GM12878 (cell line): ENCODE results near the gene ZBTB21. TPM values are rescaled to one million over a fixed set of nuclear protein-coding genes. Genes with fewer than 3 reads are reported as not detected.
A peak's percentile ranks its signal among the peaks of the same experiment; 100 is the strongest.

ENCODE experiments used
- ASH2L ChIP-seq: fragments of 300-600, 200-600 bp; sonication (generic); IDR thresholded peaks from 2 replicates; pipeline ENCODE4 v1.6.1; 2017; ENCODE audit warnings: low read depth, mild to moderate bottlenecking, borderline replicate concordance
- BACH1 ChIP-seq: fragments of 450-650 bp; IDR thresholded peaks from 2 replicates; pipeline ENCODE4 v1.6.1; 2017; ENCODE audit warnings: mild to moderate bottlenecking, borderline replicate concordance
- BMI1 ChIP-seq: fragments of 450-650 bp; IDR thresholded peaks from 2 replicates; pipeline ENCODE4 v1.6.1; 2016; ENCODE audit warnings: mild to moderate bottlenecking, moderate library complexity, borderline replicate concordance
- BRCA1 ChIP-seq: IDR thresholded peaks from 2 replicates; pipeline ENCODE4 v1.6.1; 2011; ENCODE audit warnings: low read depth, low read length, improper control_type of control experiment
- CHD4 ChIP-seq: fragments of 200-600 bp; sonication (generic); IDR thresholded peaks from 2 replicates; pipeline ENCODE4 v1.6.1; 2016; ENCODE audit warnings: mild to moderate bottlenecking
- EZH2 ChIP-seq: IDR thresholded peaks from 2 replicates; pipeline ENCODE4 v1.6.1; 2012; ENCODE audit warnings: low read depth, mild to moderate bottlenecking, control low read depth, inconsistent platforms, low read length, borderline replicate concordance; ENCODE audit not compliant: control insufficient read depth
- IKZF1 ChIP-seq: fragments of 450-650 bp; conservative IDR thresholded peaks from 2 replicates; pipeline ENCODE4 v1.6.1; 2017; ENCODE audit warnings: antibody characterized with exemption, mild to moderate bottlenecking
- LARP7 ChIP-seq: fragments of 450-650 bp; IDR thresholded peaks from 2 replicates; pipeline ENCODE4 v1.6.1; 2017; ENCODE audit warnings: mild to moderate bottlenecking
- MEF2B ChIP-seq: fragments of 450-650 bp; IDR thresholded peaks from 2 replicates; pipeline ENCODE4 v1.6.1; 2018; ENCODE audit warnings: mild to moderate bottlenecking, moderate library complexity; ENCODE audit not compliant: partially characterized antibody, poor library complexity, severe bottlenecking
- NR2C2 ChIP-seq: IDR thresholded peaks from 2 replicates; pipeline ENCODE4 v1.6.1; 2011; ENCODE audit warnings: borderline replicate concordance, low read depth; ENCODE audit not compliant: control insufficient read depth, insufficient read length
- POU2F2 ChIP-seq: IDR thresholded peaks from 3 replicates; pipeline ENCODE4 v1.6.1; 2011; ENCODE audit warnings: low read depth, mild to moderate bottlenecking, low read length, borderline replicate concordance
- RAD51 ChIP-seq: fragments of 450-650 bp; IDR thresholded peaks from 2 replicates; pipeline ENCODE4 v1.6.1; 2016; ENCODE audit warnings: moderate library complexity, mild to moderate bottlenecking, inconsistent platforms
- RFX5 ChIP-seq: IDR thresholded peaks from 2 replicates; pipeline ENCODE4 v1.6.1; 2011; ENCODE audit warnings: low read depth, low read length, improper control_type of control experiment
- SMAD1 ChIP-seq: fragments of 450-650 bp; IDR thresholded peaks from 2 replicates; pipeline ENCODE4 v1.6.1; 2018; ENCODE audit warnings: mild to moderate bottlenecking, low read depth; ENCODE audit not compliant: partially characterized antibody
- SMC3 ChIP-seq: IDR thresholded peaks from 2 replicates; pipeline ENCODE4 v1.6.1; 2011; ENCODE audit warnings: low read length, improper control_type of control experiment, borderline replicate concordance
- SP1 ChIP-seq: IDR thresholded peaks from one replicate; pipeline ENCODE4 v1.6.1; 2011; ENCODE audit warnings: low read depth, low read length
- TCF12 ChIP-seq: IDR thresholded peaks from 2 replicates; pipeline ENCODE4 v1.6.1; 2011; ENCODE audit warnings: low read depth, mild to moderate bottlenecking, low read length
- YY1 ChIP-seq: IDR thresholded peaks from 2 replicates; pipeline ENCODE4 v1.6.1; 2011; ENCODE audit warnings: low read depth, mild to moderate bottlenecking, low read length
- ZNF207 ChIP-seq: fragments of 450-650 bp; IDR thresholded peaks from 2 replicates; pipeline ENCODE4 v1.6.1; 2014; ENCODE audit warnings: antibody characterized with exemption, mild to moderate bottlenecking, borderline replicate concordance
- ZNF217 ChIP-seq: fragments of 450-650 bp; IDR thresholded peaks from 2 replicates; pipeline ENCODE4 v1.6.1; 2017; ENCODE audit warnings: antibody characterized with exemption, mild to moderate bottlenecking
- ZNF384 ChIP-seq: IDR thresholded peaks from 2 replicates; pipeline ENCODE4 v1.6.1; 2012; ENCODE audit warnings: low read depth, mild to moderate bottlenecking, low read length, improper control_type of control experiment, borderline replicate concordance
- polyA plus RNA-seq, 11 experiments: library from polyadenylated mRNA; depleted of rRNA in 4 of 11; unstranded in 6 of 11; stranded (reverse) in 5 of 11; fragments of >200 nt; fragmentation: Nextera tagmentation in 4 of 11; fragmentation: Illumina TruSeq in 1 of 11; extraction: Ambion mirVana in 4 of 11; extraction: Trizol in 1 of 11; gene quantifications; 1 replicate in 1 of 11; 2 replicates in 10 of 11; pipeline versions ENCODE4 v1.2.1 to v1.2.3, GENCODE V29; 2011 to 2016; ENCODE audit warnings: inconsistent platforms in 2 of 11, missing spikeins in 2 of 11, low read depth in 1 of 11
- total RNA-seq, 4 experiments: library from RNA; depleted of rRNA in 3 of 4; stranded (reverse); fragments of >200 nt in 3 of 4; fragmentation: Illumina TruSeq in 1 of 4; extraction: Trizol in 1 of 4; gene quantifications; 2 replicates each; pipeline versions ENCODE4 v1.2.1 to v1.2.3, GENCODE V29; 2013 to 2021
- TF ChIP-seq, protein P1 (sequence below), 3 experiments: IDR thresholded peaks in 2 of 3; conservative IDR thresholded peaks in 1 of 3; 2 replicates each; pipeline ENCODE4 v1.5.1; 2011; ENCODE audit warnings: low read depth in 3 of 3, low read length in 3 of 3, mild to moderate bottlenecking in 3 of 3, control low read depth in 2 of 3, moderate library complexity in 2 of 3, inconsistent platforms in 1 of 3, mixed read lengths in 1 of 3; ENCODE audit not compliant: control insufficient read depth in 2 of 3, insufficient read depth in 1 of 3; ENCODE audit errors: extremely low read depth in 1 of 3
- TF ChIP-seq, protein P2 (sequence below): fragments of 450-650 bp; IDR thresholded peaks from 2 replicates; pipeline ENCODE4 v1.6.1; 2017; ENCODE audit warnings: mild to moderate bottlenecking, moderate library complexity

Gene ZBTB21
- total and polyA plus RNA-seq, 10 of the 15 experiments (the other 5 are each of a cell fraction or from before 2014, with no cell fraction given) = 1.8 to 21.6 (median 10.6) TPM

DNA sequence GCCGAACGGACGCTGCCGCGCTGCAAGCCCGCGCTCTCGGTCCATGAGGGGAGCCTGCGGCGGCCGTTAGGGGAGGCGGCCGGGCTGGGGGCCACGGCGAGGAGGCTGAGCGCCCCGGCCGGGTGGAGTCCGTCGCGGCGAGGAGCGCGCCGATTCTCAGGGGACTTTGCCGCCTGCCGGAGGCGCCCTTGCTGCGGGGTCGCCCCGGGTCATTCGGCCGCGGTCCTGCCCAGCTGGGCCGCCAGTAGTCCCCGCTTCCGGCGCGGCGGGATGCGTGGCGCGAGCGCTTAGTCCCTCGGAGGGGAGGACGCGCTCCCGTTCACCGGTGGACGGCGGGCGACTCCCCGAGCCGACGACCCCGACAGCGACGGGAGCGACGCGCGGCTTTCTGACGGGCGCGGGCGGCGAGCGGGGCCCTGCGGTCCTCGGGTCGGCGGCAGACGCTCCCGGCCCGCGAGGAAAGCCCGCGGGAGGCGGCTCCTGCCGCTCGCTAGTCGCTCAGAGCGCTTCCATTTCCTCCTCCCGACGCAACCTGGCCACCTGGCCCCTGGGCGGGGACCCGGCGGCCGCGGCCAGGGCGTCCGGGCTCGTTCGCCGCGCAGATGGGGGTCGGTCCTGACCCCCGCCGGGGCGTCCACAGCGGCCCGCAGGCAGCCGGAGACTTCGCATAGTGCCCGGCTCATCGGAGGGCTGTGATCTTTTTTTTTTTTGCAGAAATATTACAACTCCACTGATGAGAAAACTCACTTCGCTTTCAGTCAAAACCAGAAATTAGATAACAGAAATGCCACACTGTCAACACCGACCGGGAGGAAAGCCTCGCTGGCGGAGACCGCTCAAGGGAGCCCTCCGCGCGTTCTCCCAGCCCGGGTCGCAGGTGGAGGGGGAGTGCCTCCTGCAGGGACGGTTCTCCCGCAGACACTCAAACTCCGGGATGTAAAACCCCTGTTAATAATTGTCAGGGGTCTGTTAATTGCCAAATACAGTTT lies 641 bp upstream of the ZBTB21 start (continued):
- no peak for TF ChIP-seq RAD51
- TF ChIP-seq SMAD1 = no peak
- TF ChIP-seq TCF12 = 0 out of 2 replicates have a peak, but pooled peaks have one; percentile 16
- TF ChIP-seq BRCA1 = no peak
- no peak for TF ChIP-seq ZNF384
- TF ChIP-seq YY1 = peak; percentile 5; the same call in 1 of the 2 replicates
- peak; percentile 78; the same call in 1 of the 2 replicates for TF ChIP-seq BACH1
- TF ChIP-seq IKZF1 = peak; percentile 53
- TF ChIP-seq POU2F2 = no peak
- TF ChIP-seq, protein P1, sequence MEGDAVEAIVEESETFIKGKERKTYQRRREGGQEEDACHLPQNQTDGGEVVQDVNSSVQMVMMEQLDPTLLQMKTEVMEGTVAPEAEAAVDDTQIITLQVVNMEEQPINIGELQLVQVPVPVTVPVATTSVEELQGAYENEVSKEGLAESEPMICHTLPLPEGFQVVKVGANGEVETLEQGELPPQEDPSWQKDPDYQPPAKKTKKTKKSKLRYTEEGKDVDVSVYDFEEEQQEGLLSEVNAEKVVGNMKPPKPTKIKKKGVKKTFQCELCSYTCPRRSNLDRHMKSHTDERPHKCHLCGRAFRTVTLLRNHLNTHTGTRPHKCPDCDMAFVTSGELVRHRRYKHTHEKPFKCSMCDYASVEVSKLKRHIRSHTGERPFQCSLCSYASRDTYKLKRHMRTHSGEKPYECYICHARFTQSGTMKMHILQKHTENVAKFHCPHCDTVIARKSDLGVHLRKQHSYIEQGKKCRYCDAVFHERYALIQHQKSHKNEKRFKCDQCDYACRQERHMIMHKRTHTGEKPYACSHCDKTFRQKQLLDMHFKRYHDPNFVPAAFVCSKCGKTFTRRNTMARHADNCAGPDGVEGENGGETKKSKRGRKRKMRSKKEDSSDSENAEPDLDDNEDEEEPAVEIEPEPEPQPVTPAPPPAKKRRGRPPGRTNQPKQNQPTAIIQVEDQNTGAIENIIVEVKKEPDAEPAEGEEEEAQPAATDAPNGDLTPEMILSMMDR (IDR thresholded peaks at IDR 0.05 in 2 of 3, conservative IDR thresholded peaks at IDR 0.05 in 1 of 3; ENCODE audit: control insufficient read depth in 2 of 3, extremely low read depth in 1 of 3, insufficient read depth in 1 of 3, low read depth in 3 of 3, low read length in 3 of 3) = peak in 1 of 3 experiments; percentile 15; a peak in 2 of 6 replicates
- no peak for TF ChIP-seq EZH2
- peak; percentile 47; the same call in 1 of the 2 replicates for TF ChIP-seq ZNF207
- TF ChIP-seq BMI1 = no peak
- TF ChIP-seq LARP7 = peak; percentile 91
- no peak for TF ChIP-seq SP1
- TF ChIP-seq, protein P2, sequence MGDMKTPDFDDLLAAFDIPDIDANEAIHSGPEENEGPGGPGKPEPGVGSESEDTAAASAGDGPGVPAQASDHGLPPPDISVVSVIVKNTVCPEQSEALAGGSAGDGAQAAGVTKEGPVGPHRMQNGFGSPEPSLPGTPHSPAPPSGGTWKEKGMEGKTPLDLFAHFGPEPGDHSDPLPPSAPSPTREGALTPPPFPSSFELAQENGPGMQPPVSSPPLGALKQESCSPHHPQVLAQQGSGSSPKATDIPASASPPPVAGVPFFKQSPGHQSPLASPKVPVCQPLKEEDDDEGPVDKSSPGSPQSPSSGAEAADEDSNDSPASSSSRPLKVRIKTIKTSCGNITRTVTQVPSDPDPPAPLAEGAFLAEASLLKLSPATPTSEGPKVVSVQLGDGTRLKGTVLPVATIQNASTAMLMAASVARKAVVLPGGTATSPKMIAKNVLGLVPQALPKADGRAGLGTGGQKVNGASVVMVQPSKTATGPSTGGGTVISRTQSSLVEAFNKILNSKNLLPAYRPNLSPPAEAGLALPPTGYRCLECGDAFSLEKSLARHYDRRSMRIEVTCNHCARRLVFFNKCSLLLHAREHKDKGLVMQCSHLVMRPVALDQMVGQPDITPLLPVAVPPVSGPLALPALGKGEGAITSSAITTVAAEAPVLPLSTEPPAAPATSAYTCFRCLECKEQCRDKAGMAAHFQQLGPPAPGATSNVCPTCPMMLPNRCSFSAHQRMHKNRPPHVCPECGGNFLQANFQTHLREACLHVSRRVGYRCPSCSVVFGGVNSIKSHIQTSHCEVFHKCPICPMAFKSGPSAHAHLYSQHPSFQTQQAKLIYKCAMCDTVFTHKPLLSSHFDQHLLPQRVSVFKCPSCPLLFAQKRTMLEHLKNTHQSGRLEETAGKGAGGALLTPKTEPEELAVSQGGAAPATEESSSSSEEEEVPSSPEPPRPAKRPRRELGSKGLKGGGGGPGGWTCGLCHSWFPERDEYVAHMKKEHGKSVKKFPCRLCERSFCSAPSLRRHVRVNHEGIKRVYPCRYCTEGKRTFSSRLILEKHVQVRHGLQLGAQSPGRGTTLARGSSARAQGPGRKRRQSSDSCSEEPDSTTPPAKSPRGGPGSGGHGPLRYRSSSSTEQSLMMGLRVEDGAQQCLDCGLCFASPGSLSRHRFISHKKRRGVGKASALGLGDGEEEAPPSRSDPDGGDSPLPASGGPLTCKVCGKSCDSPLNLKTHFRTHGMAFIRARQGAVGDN = peak; percentile 48; the same call in 1 of the 2 replicates
- peak; percentile 50 for TF ChIP-seq MEF2B
- TF ChIP-seq NR2C2 = no peak
- TF ChIP-seq RFX5 = no peak
- TF ChIP-seq ASH2L = 0 out of 2 replicates have a peak, but pooled peaks have one; percentile 36
- peak; percentile 53; the same call in 1 of the 2 replicates for TF ChIP-seq ZNF217
- peak; percentile 14; the same call in 1 of the 2 replicates for TF ChIP-seq SMC3
- TF ChIP-seq CHD4 = no peak
